KOPT-K1 (cell line): ENCODE results near the gene SPATA12.

Experiments used
- H3K27ac ChIP-seq: fragments of 200-600 bp; sonication (generic); 2 replicates; pipeline ENCODE4 v1.5.1; 2016; ENCODE audit warnings: antibody characterized with exemption, mild to moderate bottlenecking, low read depth, low read length; ENCODE audit not compliant: poor library complexity, severe bottlenecking
- H3K36me3 ChIP-seq: fragments of 200-600 bp; sonication (generic); 2 replicates; pipeline ENCODE4 v1.5.1; 2017; ENCODE audit warnings: antibody characterized with exemption, mild to moderate bottlenecking, low read length, moderate library complexity; ENCODE audit not compliant: insufficient read depth
- H3K9me3 ChIP-seq: fragments of 200-600 bp; sonication (generic); 2 replicates; pipeline ENCODE4 v1.5.1; 2017; ENCODE audit warnings: antibody characterized with exemption, low read length, mild to moderate bottlenecking; ENCODE audit not compliant: insufficient read depth, poor library complexity, severe bottlenecking

Gene SPATA12

DNA sequence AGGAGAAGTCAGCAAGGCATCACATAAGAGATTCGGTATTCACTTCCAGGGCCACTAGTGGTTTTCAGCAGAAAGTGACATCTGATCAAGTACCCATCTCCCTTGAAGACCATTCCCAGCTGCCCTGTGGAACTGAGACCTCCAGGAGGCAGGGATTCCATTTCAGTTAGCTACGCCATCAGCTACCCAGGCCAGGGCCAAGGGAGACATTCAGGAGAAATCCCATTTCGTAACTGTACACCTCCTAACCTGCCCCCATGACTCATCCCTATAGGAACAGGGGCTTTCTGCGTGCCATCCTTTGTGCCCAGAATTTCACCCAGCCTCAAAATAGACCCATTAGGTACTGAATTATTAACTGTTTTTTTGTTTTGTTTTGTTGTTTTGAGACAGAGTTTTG, 24.7 kb downstream of the SPATA12 start:
- Histone ChIP-seq H3K9me3 (no peaks in the 10 kb centered on the region), H3K36me3 (no peaks in the 10 kb centered on the region), H3K27ac (no peak overlapping the region)

DNA sequence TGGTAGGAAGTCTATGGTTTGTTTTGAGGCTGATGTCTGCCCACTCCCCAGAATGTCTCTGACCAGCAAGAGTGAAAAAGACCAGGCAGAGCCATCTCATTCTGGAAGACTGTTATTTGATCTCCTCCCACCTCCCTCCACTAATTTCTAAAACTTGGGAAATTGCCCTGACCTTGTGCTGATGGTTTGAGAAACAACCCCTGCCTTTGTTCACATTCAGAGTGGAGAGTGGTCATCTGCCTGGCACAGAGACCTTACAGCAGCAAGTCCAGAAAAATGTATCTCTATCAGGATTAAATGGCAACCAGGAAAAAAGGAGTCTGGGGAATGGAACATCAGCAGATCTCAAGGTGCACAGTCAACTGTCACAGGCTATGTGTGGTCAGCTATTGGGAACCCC, 25.7 kb downstream of the SPATA12 start:
- H3K9me3 ChIP-seq, result no peaks in the 10 kb centered on the region
- H3K27ac ChIP-seq, result no peak overlapping the region
- no peaks in the 10 kb centered on the region for H3K36me3 ChIP-seq

DNA sequence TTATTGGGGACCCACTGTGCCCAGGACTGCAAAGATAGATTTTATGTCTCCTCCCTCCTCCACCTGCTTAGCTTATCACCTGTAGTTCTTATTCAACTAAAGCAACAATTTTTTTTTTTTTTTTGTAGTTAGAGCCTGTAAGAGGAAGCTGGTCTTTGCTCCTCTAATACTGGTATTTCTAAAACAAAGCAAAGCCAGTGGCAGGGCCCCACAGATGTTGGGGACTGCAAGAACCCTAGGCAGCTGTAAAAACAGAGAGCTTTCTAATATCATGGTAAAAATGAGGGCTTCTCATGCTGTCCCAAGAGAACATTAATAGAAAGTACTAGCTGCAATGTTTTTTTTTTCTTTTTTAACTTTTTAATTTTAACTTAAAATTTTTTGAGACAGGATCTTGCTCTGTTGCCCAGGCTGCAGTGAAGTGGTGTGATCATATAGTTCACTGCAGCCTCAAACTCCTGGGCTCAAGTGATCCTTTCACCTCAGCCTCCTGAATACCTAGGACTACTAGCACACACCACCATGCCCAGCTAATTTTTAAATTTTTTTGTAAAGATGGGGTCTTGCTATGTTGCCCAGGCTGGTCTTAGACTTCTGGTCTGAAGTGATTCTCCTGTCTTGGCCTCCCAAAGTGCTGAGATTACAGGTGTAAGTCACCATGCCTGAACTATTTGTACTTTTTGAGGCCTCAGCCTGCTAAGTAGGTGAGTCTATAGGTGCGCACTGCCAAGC, 27.1 kb downstream of the SPATA12 start:
- H3K27ac ChIP-seq, result no peak overlapping the region
- no peaks in the 10 kb centered on the region for H3K36me3 ChIP-seq
- no peaks in the 10 kb centered on the region for H3K9me3 ChIP-seq

DNA sequence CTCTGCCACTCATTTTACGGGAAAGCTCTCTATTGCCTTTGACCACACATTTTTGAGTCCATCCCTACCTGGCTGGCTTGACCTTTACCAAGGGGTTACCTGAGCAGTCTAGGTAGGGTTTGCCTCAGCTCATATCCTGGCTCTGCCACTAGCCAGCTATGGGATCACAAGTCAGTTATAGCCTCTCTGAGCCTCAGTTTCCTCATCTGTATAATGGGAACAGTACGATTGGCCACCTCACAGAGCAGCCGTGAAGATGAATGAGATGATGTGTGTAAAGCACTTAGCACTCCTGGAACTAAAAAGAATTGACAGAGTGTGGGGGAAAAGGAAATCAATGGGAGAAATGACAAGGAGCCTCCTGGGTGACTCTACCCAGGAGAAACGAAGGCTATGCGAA, 28.0 kb downstream of the SPATA12 start:
- H3K9me3 ChIP-seq, result no peaks in the 10 kb centered on the region
- H3K27ac ChIP-seq, result no peak overlapping the region
- H3K36me3 ChIP-seq, result no peaks in the 10 kb centered on the region

DNA sequence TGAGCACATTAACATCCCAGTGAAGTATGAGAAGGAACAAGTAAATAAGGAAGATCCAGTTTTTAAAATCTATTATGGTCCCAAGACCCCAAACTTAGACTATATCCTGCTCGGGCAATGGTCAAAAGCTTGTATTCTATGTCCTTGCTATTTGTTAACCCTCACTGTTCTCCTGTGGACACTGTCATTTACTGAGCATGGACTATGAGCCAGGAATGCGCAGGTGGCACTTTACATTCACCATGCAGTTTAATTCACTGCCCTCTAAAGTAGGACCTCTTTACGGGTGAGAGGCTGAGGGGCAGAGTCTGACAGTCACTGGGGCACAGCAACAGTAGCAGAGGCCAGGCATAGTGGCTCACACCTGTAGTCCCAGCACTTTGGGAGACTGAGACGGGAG, 28.6 kb downstream of the SPATA12 start:
- H3K27ac ChIP-seq, result no peak overlapping the region
- no peaks in the 10 kb centered on the region for H3K36me3 ChIP-seq
- no peaks in the 10 kb centered on the region for H3K9me3 ChIP-seq

DNA sequence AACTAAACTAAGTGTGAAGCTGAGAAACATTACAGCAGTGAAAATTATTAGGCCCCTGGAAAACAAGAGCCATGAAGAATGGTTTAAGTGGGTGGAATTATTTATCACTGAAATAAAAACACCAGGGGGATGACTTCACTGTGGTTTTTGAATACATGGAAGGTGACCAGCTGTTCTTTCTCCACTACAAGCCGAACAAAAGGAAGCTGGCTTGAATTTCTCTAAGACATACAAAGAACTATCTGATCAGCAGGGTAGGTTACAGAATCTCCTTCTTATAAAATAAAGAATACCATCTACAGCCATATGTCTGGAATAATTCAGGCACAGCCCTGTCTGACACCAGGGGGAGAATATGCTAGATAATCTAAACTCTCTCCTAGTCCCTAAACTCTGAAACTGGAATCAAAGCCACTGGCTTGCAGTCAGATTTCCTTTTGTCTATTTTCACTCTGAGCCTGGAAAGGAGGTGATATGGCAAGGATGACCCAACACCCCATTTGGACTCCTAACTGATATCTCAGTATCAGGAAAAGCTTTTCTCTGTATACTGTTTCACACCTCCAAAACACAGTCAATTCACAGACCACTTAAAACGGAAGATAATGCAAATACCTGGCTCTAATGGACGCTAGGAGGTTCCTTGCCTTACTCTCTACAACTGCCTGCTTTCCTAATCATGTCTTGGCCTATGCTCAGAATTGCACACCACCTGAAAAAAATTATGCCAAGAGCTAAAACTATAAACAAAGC, 31.2 kb downstream of the SPATA12 start:
- Histone ChIP-seq H3K9me3 (no peaks in the 10 kb centered on the region), H3K27ac (no peak overlapping the region)

DNA sequence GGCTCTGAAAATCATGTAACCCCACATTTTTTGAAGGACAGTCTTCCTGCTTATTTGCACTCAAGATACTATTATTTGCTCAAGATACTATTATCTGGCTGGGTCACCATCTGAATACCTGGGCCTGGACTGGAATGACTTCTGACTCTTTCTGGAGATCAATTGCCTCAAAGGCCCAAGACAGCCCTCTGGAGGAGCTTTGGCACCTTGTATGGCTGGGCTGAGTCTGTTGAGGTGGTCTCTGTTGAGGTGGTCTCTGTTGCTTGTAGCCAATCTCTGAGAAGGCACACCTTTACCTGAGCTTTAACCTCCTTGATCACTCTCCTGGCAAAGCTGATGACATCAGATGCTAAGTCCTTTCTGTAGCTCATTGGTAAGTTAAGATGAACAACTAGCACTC, 33.0 kb downstream of the SPATA12 start:
- no peak overlapping the region for H3K27ac ChIP-seq
- no peaks in the 10 kb centered on the region for H3K36me3 ChIP-seq
- no peaks in the 10 kb centered on the region for H3K9me3 ChIP-seq

More for the DNA sequence above, 31.2 kb downstream of the SPATA12 start:
- H3K36me3 ChIP-seq, result no peaks in the 10 kb centered on the region

DNA sequence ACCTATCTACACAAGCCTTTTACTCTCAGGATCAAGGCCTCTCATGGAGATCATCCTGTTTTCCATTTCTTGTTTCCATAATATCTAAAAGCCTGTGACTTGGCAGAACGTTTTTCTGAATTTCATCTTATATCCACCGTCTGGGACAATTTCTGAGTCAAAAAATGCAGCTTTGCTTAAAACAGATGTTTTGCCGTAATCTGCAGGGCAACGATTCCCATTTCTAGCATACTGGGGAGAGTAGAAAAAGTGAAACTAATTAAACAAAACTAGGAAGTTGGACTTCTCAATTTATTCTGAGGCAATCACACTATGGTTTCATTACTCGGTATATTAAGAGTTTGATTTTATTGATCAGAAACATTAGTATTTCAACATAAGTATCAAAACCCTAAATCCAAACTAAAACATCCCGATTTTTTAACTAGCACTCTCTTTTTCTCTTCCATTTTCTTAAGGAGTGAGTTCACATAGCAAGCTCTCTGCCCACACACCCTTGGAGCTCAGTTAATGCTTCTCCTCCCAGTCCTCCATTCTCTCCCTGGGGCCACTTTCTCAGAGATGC, 33.6 kb downstream of the SPATA12 start:
- no peaks in the 10 kb centered on the region for H3K9me3 ChIP-seq
- no peak overlapping the region for H3K27ac ChIP-seq
- no peaks in the 10 kb centered on the region for H3K36me3 ChIP-seq

DNA sequence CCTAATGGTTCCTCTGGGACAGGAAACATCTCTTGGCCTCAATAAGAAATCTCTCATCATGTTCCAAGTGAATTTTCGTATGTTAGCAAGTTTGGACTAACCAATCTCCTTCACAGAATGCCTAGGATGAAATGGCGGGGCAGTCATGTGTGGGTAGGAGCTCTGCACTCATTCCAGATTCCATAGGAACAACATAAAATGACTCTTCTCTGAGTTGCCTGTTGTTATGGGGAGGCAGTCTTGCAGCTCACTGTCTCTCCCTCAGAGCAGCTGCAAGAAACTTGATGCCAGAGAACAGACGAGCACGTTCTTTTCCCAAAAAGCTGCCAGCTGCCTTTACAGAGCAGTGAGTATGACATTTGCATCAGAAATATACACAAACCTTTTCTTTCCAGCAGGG, 34.1 kb downstream of the SPATA12 start:
- no peaks in the 10 kb centered on the region for H3K36me3 ChIP-seq
- no peaks in the 10 kb centered on the region for H3K9me3 ChIP-seq
- no peak overlapping the region for H3K27ac ChIP-seq

DNA sequence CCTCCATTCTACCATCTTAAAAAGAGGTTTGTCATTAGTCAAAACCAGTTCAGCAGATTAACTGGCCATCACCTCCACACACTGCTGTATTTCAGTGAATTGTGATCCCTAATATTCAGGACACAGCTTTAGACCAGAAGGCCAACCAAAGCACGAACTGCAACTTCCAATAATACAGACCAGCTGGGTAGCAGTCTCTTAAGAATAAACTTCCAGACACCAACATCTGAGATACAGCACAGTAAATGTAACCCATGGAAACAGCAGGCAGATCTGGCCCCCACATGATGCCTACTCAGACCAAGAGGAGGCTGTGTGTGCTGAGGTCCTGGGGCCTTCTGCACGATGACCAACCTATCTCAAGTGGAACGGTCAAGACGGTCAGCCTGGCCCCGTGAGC, 34.9 kb downstream of the SPATA12 start:
- no peaks in the 10 kb centered on the region for H3K36me3 ChIP-seq
- H3K9me3 ChIP-seq, result no peaks in the 10 kb centered on the region
- H3K27ac ChIP-seq, result no peak overlapping the region

DNA sequence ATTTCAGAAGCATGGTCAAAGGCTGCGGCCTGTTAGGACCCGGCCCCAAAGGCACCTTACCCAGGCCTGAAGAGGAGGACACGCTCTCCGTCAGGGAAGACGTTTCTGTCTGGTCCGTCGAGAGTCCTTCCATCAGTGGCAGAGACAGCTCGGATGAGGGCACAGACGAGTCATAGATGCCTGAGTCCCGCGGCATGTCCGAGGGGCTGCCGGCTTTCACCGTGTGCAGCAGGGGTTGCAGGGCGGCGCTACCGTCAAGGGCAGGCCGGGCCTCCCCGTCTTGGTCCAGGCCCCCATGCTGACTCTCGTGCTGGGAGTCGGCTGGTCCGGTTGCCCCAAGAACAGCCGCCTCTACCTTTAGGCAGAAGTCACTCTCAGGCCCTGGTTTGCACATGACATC, 37.1 kb downstream of the SPATA12 start:
- Histone ChIP-seq H3K27ac (no peak overlapping the region), H3K9me3 (no peaks in the 10 kb centered on the region), H3K36me3 (no peaks in the 10 kb centered on the region)

DNA sequence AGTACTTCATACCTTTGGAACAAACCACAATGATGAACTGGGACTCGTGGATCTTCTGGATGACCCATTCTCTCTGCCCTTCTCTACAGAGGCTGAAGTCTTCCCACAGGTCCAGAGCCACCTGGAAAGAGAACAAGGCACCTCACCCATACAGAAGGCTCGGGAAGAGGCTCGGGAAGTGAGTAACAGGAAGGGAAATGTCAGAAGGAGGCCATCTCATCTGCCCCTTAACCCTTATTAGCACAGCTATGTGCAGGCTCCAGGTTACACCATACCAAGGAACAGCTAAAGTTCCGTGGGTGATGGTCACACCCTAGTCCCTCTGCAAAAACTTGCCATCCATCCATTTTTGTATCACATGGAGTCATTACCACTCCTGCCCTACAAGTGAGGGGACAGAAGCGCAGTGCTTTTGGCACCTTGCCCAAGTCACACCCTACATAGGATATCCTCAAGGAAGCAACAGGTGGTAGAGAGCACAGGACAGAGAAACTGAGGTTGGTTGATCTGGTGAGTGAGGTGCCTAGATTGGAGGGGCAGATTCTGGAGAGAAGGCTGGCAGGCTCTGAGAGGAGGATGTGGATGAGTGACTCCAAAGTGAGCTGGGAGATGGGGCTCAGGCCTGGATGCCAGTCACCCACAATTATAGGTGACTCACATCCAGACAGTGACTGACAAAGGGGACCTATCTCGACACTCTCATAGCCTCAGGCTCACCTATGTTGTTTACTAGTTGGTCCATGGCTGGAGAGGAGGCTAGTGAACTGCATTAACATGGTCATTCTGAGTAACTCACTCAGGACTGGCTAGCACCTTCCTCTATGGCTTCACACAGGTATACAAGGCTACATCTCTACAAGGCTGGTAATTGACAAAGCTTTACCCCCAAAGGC, 38.2 kb downstream of the SPATA12 start:
- no peaks in the 10 kb centered on the region for H3K36me3 ChIP-seq
- H3K9me3 ChIP-seq, result no peaks in the 10 kb centered on the region
- no peak overlapping the region for H3K27ac ChIP-seq

DNA sequence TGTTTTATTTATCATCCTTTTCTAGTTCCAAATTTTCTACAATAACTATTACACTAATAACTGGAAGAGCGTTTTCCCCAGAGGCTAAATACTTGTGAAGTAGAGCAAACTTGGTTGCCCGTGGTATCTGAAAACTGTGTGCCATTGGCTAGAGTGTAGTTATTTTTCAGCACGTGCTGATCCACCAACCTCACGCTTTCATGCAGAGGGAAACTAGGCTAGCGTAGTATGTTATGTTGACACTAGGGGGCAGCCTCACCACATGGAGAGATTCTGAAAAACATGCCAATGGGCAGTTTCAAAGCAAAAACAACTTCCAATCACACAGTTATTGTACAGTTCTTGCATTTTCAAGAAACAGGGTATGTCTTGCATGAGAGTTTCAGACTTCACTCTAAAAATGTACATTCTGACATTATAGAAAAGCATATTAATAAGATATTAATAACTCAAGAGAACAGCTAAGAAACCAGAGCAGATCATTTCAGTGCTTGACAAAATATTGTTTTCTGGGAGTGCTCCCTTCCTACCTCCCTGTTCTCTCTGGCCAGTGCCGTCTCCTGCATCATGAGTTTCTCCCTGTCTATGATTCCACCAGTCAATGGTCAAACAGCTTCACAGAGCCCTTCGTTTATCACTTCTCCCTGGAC, 39.7 kb downstream of the SPATA12 start:
- H3K36me3 ChIP-seq, result no peaks in the 10 kb centered on the region
- no peak overlapping the region for H3K27ac ChIP-seq
- H3K9me3 ChIP-seq, result no peaks in the 10 kb centered on the region

DNA sequence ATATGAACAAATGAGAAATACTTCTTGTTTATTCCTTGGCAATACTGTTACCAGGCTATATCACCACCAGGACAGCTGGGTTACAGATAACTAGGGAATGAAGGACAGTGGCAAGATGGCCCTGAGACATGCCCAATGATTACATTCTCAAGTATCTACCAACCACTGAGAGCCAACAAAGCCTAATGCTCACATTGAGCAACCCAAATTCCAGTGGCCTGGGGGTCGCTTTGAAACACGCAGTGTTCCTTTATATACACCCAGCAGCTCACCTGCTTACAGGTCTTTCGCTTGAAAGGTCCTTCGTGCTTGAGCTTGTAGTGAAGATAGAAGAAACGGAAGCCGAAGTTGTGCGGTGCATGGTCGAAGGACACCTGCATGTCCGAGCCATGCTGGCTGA, 45.1 kb downstream of the SPATA12 start:
- Histone ChIP-seq H3K9me3 (no peaks in the 10 kb centered on the region), H3K36me3 (no peaks in the 10 kb centered on the region)

More for the DNA sequence above, 45.1 kb downstream of the SPATA12 start:
- no peak overlapping the region for H3K27ac ChIP-seq
